ENCODE measurements around the gene RHOBTB1.

Gene RHOBTB1

GRCh38 chr10:60913071-60913470, 30.9 kb downstream of the RHOBTB1 start:
- no peaks in the 10 kb centered on the region for H3K36me3 ChIP-seq (ENCODE audit: low read length)
- H3K9me2 ChIP-seq (replicated peaks; ENCODE audit: insufficient read depth, low read length) = no peaks in the 10 kb centered on the region
- no peak overlapping the region for H3K4me3 ChIP-seq (ENCODE audit: insufficient read depth, low read length, poor library complexity, severe bottlenecking)
- H3F3A ChIP-seq (ENCODE audit: insufficient read depth) = no peaks in the 10 kb centered on the region
- TF ChIP-seq EZH2phosphoT487 (conservative IDR thresholded peaks at IDR 0.05; ENCODE audit: low read length) (no peak), CTCF (IDR thresholded peaks at IDR 0.05; ENCODE audit: insufficient read depth, low read length, poor library complexity, severe bottlenecking) (no peak)
- no peaks in the 10 kb centered on the region for H3K27me3 ChIP-seq (ENCODE audit: low read length)
- no peak overlapping the region for H2AFZ ChIP-seq (ENCODE audit: low read depth, low read length, severe bottlenecking)
- no peak overlapping the region for H3K27ac ChIP-seq (ENCODE audit: low read depth, low read length)
- H4K20me1 ChIP-seq (ENCODE audit: low read depth, low read length) = no peaks in the 10 kb centered on the region
- H3K4me2 ChIP-seq (ENCODE audit: low read depth, low read length, poor library complexity, severe bottlenecking) = no peak overlapping the region
- no peak overlapping the region for H3K9ac ChIP-seq (ENCODE audit: low read length)
- H3K79me2 ChIP-seq (ENCODE audit: insufficient read depth, low read length) = no peaks in the 10 kb centered on the region
- H3K9me3 ChIP-seq (ENCODE audit: insufficient read depth, low read length) = no peaks in the 10 kb centered on the region

- H3K9me2 ChIP-seq (replicated peaks; ENCODE audit: insufficient read depth, low read length) = no peaks in the 10 kb centered on the region
- H2AFZ ChIP-seq (ENCODE audit: low read depth, low read length, severe bottlenecking) = no peak overlapping the region
- no peak overlapping the region for H3K9ac ChIP-seq (ENCODE audit: low read length)
- H4K20me1 ChIP-seq (ENCODE audit: low read depth, low read length) = no peaks in the 10 kb centered on the region
- H3K79me2 ChIP-seq (ENCODE audit: insufficient read depth, low read length) = no peaks in the 10 kb centered on the region
- no peak overlapping the region for H3K4me3 ChIP-seq (ENCODE audit: insufficient read depth, low read length, poor library complexity, severe bottlenecking)
- no peaks in the 10 kb centered on the region for H3F3A ChIP-seq (ENCODE audit: insufficient read depth)
- TF ChIP-seq EZH2phosphoT487 (conservative IDR thresholded peaks at IDR 0.05; ENCODE audit: low read length) (no peak), CTCF (IDR thresholded peaks at IDR 0.05; ENCODE audit: insufficient read depth, low read length, poor library complexity, severe bottlenecking) (no peak)
- H3K9me3 ChIP-seq (ENCODE audit: insufficient read depth, low read length) = no peaks in the 10 kb centered on the region
- H3K27ac ChIP-seq (ENCODE audit: low read depth, low read length) = no peak overlapping the region
- no peaks in the 10 kb centered on the region for H3K27me3 ChIP-seq (ENCODE audit: low read length)
- no peaks in the 10 kb centered on the region for H3K36me3 ChIP-seq (ENCODE audit: low read length)
- no peak overlapping the region for H3K4me2 ChIP-seq (ENCODE audit: low read depth, low read length, poor library complexity, severe bottlenecking)
Observed at GRCh38 chr10:60911715-60912114, 32.3 kb downstream of the RHOBTB1 start.

GRCh38 chr10:60911216-60911615, 32.8 kb downstream of the RHOBTB1 start:
- H3K36me3 ChIP-seq (ENCODE audit: low read length) = no peaks in the 10 kb centered on the region
- H3K27ac ChIP-seq (ENCODE audit: low read depth, low read length) = no peak overlapping the region
- TF ChIP-seq CTCF (IDR thresholded peaks at IDR 0.05; ENCODE audit: insufficient read depth, low read length, poor library complexity, severe bottlenecking) (no peak), EZH2phosphoT487 (conservative IDR thresholded peaks at IDR 0.05; ENCODE audit: low read length) (no peak)
- no peak overlapping the region for H3K4me2 ChIP-seq (ENCODE audit: low read depth, low read length, poor library complexity, severe bottlenecking)
- H3K9ac ChIP-seq (ENCODE audit: low read length) = no peak overlapping the region
- no peak overlapping the region for H2AFZ ChIP-seq (ENCODE audit: low read depth, low read length, severe bottlenecking)
- no peak overlapping the region for H3K4me3 ChIP-seq (ENCODE audit: insufficient read depth, low read length, poor library complexity, severe bottlenecking)
- H3K9me2 ChIP-seq (replicated peaks; ENCODE audit: insufficient read depth, low read length) = no peaks in the 10 kb centered on the region
- no peaks in the 10 kb centered on the region for H4K20me1 ChIP-seq (ENCODE audit: low read depth, low read length)
- H3F3A ChIP-seq (ENCODE audit: insufficient read depth) = no peaks in the 10 kb centered on the region
- H3K79me2 ChIP-seq (ENCODE audit: insufficient read depth, low read length) = no peaks in the 10 kb centered on the region
- H3K9me3 ChIP-seq (ENCODE audit: insufficient read depth, low read length) = no peaks in the 10 kb centered on the region
- H3K27me3 ChIP-seq (ENCODE audit: low read length) = no peaks in the 10 kb centered on the region

All from SU-DHL-6 (cell line).